SK-N-SH treated with all-trans-retinoic acid at 6 μM for 48 hours (cell line): Measurements from ENCODE around the gene FAM210A.

Experiments
- ATAC-seq: fragments of 200-7000 bp; cut with Tn5 transposase; 3 replicates; pipeline ENCODE4 v1.9.1; 2020; ENCODE audit warnings: mild to moderate bottlenecking, moderate library complexity
- ARNTL ChIP-seq: fragments of 450-650 bp; formaldehyde crosslinking; IDR thresholded peaks from 2 replicates; pipeline ENCODE4 v1.5.0; 2020; ENCODE audit warnings: low read depth, mild to moderate bottlenecking, moderate library complexity, borderline replicate concordance
- BACH2 ChIP-seq: fragments of 250-450 bp; sonication (Bioruptor Pico); IDR thresholded peaks from 2 replicates; pipeline ENCODE4 v1.9.0; 2021; ENCODE audit warnings: mild to moderate bottlenecking, borderline replicate concordance
- CREB5 ChIP-seq: fragments of 250-450 bp; sonication (Bioruptor Pico); IDR thresholded peaks from 2 replicates; pipeline ENCODE4 v1.5.1; 2020; ENCODE audit warnings: low read depth, mild to moderate bottlenecking, moderate library complexity
- CSDC2 ChIP-seq: fragments of 250-450 bp; sonication (Bioruptor Pico); IDR thresholded peaks from 2 replicates; pipeline ENCODE4 v1.5.0; 2020; ENCODE audit warnings: mild to moderate bottlenecking, moderate library complexity
- CSRNP3 ChIP-seq: fragments of 250-450 bp; sonication (Bioruptor Pico); IDR thresholded peaks from 2 replicates; pipeline ENCODE4 v1.5.1; 2021; ENCODE audit warnings: mild to moderate bottlenecking, moderate library complexity
- ESRRG ChIP-seq: fragments of 250-450 bp; sonication (Bioruptor Pico); IDR thresholded peaks from 2 replicates; pipeline ENCODE4 v1.6.1; 2021; ENCODE audit warnings: mild to moderate bottlenecking
- GLIS3 ChIP-seq: fragments of 250-450 bp; sonication (Bioruptor Pico); IDR thresholded peaks from 2 replicates; pipeline ENCODE4 v1.5.0; 2020; ENCODE audit warnings: mild to moderate bottlenecking, moderate library complexity
- ISL1 ChIP-seq: fragments of 250-450 bp; sonication (Bioruptor Pico); IDR thresholded peaks from 2 replicates; pipeline ENCODE4 v2.1.2; 2022; ENCODE audit warnings: mild to moderate bottlenecking, moderate library complexity
- OSR1 ChIP-seq: fragments of 250-450 bp; sonication (Bioruptor Pico); IDR thresholded peaks from 2 replicates; pipeline ENCODE4 v1.8.0; 2022; ENCODE audit warnings: moderate library complexity, mild to moderate bottlenecking, inconsistent platforms
- PATZ1 ChIP-seq: fragments of 250-450 bp; sonication (Bioruptor Pico); IDR thresholded peaks from 2 replicates; pipeline ENCODE4 v1.8.0; 2020; ENCODE audit warnings: mild to moderate bottlenecking, moderate library complexity, borderline replicate concordance
- POU6F1 ChIP-seq: fragments of 250-450 bp; sonication (Bioruptor Pico); IDR thresholded peaks from 2 replicates; pipeline ENCODE4 v1.8.0; 2021; ENCODE audit warnings: low read depth, mild to moderate bottlenecking, moderate library complexity, borderline replicate concordance
- PPARA ChIP-seq: fragments of 250-450 bp; sonication (Bioruptor Pico); IDR thresholded peaks from 2 replicates; pipeline ENCODE4 v1.5.0; 2020; ENCODE audit warnings: mild to moderate bottlenecking, borderline replicate concordance
- RARB ChIP-seq: fragments of 250-450 bp; sonication (Bioruptor Pico); IDR thresholded peaks from 2 replicates; pipeline ENCODE4 v1.8.0; 2021; ENCODE audit warnings: mild to moderate bottlenecking, moderate library complexity
- SNAI2 ChIP-seq: fragments of 250-450 bp; sonication (Bioruptor Pico); IDR thresholded peaks from 2 replicates; pipeline ENCODE4 v1.5.0; 2020; ENCODE audit warnings: mild to moderate bottlenecking, moderate library complexity
- TCF4 ChIP-seq: fragments of 250-450 bp; sonication (Bioruptor Pico); IDR thresholded peaks from 2 replicates; pipeline ENCODE4 v1.8.0; 2021; ENCODE audit warnings: mild to moderate bottlenecking, moderate library complexity, borderline replicate concordance
- TOX ChIP-seq: fragments of 250-450 bp; sonication (Bioruptor Pico); IDR thresholded peaks from 2 replicates; pipeline ENCODE4 v1.8.0; 2021; ENCODE audit warnings: mild to moderate bottlenecking, moderate library complexity, borderline replicate concordance
- TSHZ2 ChIP-seq: fragments of 250-450 bp; sonication (Bioruptor Pico); IDR thresholded peaks from 2 replicates; pipeline ENCODE4 v1.5.0; 2020; ENCODE audit warnings: mild to moderate bottlenecking, moderate library complexity
- ZC3H10 ChIP-seq: fragments of 250-450 bp; sonication (Bioruptor Pico); IDR thresholded peaks from 2 replicates; pipeline ENCODE4 v1.5.1; 2021; ENCODE audit warnings: mild to moderate bottlenecking, moderate library complexity
- ZFP3 ChIP-seq: fragments of 250-450 bp; sonication (Bioruptor Pico); IDR thresholded peaks from 2 replicates; pipeline ENCODE4 v1.5.0; 2020; ENCODE audit warnings: mild to moderate bottlenecking, moderate library complexity
- ZFP30 ChIP-seq: fragments of 450-650 bp; formaldehyde crosslinking; IDR thresholded peaks from 2 replicates; pipeline ENCODE4 v1.5.0; 2022; ENCODE audit warnings: mild to moderate bottlenecking, moderate library complexity
- ZNF565 ChIP-seq: fragments of 450-650 bp; formaldehyde crosslinking; conservative IDR thresholded peaks from 2 replicates; pipeline ENCODE4 v1.5.0; 2020; ENCODE audit warnings: low read depth, mild to moderate bottlenecking, moderate library complexity
- ZNF70 ChIP-seq: fragments of 450-650 bp; formaldehyde crosslinking; IDR thresholded peaks from 2 replicates; pipeline ENCODE4 v1.5.0; 2020; ENCODE audit warnings: mild to moderate bottlenecking, moderate library complexity
- ZNF8 ChIP-seq: fragments of 450-650 bp; formaldehyde crosslinking; IDR thresholded peaks from 2 replicates; pipeline ENCODE4 v1.5.0; 2020; ENCODE audit warnings: mild to moderate bottlenecking, moderate library complexity

FAM210A gene

GRCh38 chr18:13720847-13721246 lies 5.5 kb downstream of the FAM210A start (continued):
- no peak for TF ChIP-seq ZNF565 (CRISPR knock-in tag)

- no peak for ATAC-seq
- TF ChIP-seq ZFP30 (CRISPR knock-in tag) = no peak
- no peak for TF ChIP-seq ZFP3 (CRISPR knock-in tag)
- TF ChIP-seq BACH2 = no peak
- TF ChIP-seq TSHZ2 (CRISPR knock-in tag) = no peak
- TF ChIP-seq CSRNP3 = no peak
- no peak for TF ChIP-seq ZNF8
- TF ChIP-seq CREB5 (CRISPR knock-in tag) = no peak
- TF ChIP-seq TCF4 (CRISPR knock-in tag) = no peak
- TF ChIP-seq CSDC2 (CRISPR knock-in tag) = no peak
- TF ChIP-seq PPARA = no peak
- no peak for TF ChIP-seq ESRRG (CRISPR knock-in tag)
- no peak for TF ChIP-seq ISL1 (CRISPR knock-in tag)
- no peak for TF ChIP-seq PATZ1 (CRISPR knock-in tag)
- TF ChIP-seq TOX (CRISPR knock-in tag) = no peak
- no peak for TF ChIP-seq OSR1 (CRISPR knock-in tag)
Measured at GRCh38 chr18:13720123-13720522, 6.2 kb downstream of the FAM210A start.

GRCh38 chr18:13716916-13717315 lies 9.4 kb downstream of the FAM210A start:
- ATAC-seq = no peak
- no peak for TF ChIP-seq ARNTL (CRISPR knock-in tag)
- no peak for TF ChIP-seq ZC3H10
- no peak for TF ChIP-seq BACH2
- TF ChIP-seq SNAI2 = no peak
- no peak for TF ChIP-seq CSRNP3
- TF ChIP-seq OSR1 (CRISPR knock-in tag) = no peak
- TF ChIP-seq TOX (CRISPR knock-in tag) = no peak
- TF ChIP-seq GLIS3 (CRISPR knock-in tag) = no peak
- TF ChIP-seq RARB (CRISPR knock-in tag) = no peak
- TF ChIP-seq TSHZ2 (CRISPR knock-in tag) = no peak
- TF ChIP-seq CSDC2 (CRISPR knock-in tag) = no peak
- TF ChIP-seq POU6F1 (CRISPR knock-in tag) = no peak
- no peak for TF ChIP-seq ZFP3 (CRISPR knock-in tag)
- TF ChIP-seq ZNF70 (CRISPR knock-in tag) = no peak
- no peak for TF ChIP-seq CREB5 (CRISPR knock-in tag)
